DMS53 (cell line): Measurements from ENCODE around the gene CA6.
"Not testable (repeated sequence)": the region's sequence is repeated elsewhere in the genome, so short reads cannot be mapped to it uniquely, and the experiment has no call there.

Experiments
- DNase-seq: peaks from one replicate; lab custom pipeline; 2025; lab: John Stamatoyannopoulos, UW

Gene CA6

DNA sequence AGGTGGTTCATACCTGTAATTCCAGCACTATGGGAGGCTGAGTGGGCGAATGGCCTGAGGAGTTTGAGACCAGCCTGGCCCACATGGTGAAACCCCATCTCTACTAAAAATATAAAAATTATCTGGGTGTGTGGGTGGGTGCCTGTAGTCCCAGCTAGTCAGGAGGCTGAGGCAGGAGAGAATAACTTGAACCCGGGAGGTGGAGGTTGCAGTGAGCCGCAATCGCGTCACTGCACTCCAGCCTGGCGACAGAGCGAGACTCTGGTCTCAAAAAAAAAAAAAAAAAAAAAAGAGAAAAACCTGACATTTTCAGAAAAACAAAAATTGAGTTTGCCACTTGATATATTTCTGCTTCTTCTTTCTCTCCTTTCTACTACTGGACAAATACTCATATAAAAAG, 24.3 kb downstream of the CA6 start:
- DNase-seq, result no peak

- no peak for DNase-seq
Measured at GRCh38 chr1:8970870-8971337, 25.2 kb downstream of the CA6 start.

DNA sequence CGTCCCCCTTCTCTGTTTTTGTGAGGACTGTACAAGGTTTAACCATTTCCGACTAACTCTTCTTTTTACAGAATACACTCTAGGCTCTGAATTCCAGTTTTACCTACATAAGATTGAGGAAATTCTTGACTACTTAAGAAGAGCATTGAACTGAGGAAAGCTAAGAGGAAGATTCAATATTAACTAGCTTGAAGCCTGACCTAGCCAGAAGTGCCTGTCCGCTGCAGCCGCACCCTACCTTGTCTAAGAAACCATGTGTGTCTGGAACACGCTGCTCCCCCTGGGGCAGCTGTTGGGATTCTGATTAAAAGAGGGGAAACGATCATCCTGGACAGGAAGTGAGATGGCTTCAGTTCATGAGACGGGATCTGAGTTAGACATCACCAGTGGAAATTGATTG, 28.9 kb downstream of the CA6 start:
- DNase-seq, result no peak

GRCh38 chr1:8976338-8976737, 30.7 kb downstream of the CA6 start:
- no peak for DNase-seq

DNA sequence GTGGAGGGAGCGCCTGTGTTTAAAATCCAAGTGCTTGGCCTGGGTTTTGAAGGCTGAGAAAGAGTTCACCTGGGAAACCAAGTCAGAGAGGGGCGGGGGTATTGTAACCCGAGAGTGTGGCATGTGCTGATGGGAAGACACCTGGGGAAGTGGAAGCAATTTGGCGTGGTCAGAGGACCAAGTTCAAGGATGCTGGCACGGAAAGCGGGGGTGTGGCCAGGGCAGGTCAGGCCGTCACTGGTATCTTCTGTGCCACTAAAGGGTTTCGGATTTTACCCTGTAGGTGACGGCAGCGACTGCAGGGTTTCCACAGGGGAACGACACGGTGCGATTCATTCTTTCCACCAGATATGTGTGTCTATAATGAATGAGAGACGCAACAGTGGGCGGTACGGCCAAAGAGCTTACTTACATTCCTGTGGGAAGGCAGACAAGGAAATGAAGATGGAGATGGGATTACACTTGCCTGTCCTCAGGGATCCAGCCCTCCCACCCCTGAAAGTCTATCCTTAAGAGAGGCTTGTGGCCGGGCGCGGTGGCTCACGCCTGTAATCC, 31.3 kb downstream of the CA6 start:
- DNase-seq, result no peak

GRCh38 chr1:8980656-8981055, 35.0 kb downstream of the CA6 start:
- DNase-seq, result no peak

- no peak for DNase-seq
Measured at GRCh38 chr1:8981169-8981568, 35.5 kb downstream of the CA6 start.

DNA sequence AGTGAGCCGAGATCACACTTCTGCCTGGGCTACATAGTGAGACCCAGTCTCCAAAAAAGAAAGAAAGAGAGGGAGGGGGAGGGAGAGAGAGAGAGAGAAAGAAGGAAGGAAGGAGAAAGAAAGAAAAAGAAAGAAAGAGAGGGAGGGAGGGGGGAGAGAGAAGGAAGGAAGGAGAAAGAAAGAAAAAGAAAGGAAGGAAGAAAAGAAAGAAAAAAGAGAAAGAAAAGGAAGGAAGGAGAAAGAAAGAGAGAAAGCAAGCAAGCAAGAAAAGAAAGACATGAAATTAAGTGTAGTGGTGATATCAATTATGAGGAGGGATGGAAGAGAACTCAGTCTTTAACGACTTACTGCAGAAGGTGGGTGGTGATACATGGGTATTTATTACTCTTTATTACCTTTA, 38.5 kb downstream of the CA6 start:
- no peak for DNase-seq

DNA sequence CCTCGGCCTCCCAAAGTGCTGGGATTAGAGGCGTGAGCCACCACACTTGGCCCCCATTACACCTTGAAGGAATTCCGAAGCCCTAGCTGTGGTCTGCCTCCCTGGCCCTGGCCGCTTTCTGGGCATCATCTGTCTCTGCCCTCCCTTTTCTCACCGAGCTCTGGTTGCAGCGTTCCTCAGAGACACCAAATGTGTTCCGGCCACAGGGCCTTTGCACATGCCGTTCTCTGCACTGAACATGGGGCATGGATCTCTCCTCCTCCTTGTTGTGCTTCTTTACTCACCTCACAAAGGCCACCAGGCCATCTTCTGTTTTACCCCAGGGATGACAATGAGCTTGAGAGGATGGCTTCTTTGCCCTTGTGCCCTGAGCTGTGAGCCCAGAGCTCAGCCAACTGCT, 39.3 kb downstream of the CA6 start:
- DNase-seq, result no peak

DNA sequence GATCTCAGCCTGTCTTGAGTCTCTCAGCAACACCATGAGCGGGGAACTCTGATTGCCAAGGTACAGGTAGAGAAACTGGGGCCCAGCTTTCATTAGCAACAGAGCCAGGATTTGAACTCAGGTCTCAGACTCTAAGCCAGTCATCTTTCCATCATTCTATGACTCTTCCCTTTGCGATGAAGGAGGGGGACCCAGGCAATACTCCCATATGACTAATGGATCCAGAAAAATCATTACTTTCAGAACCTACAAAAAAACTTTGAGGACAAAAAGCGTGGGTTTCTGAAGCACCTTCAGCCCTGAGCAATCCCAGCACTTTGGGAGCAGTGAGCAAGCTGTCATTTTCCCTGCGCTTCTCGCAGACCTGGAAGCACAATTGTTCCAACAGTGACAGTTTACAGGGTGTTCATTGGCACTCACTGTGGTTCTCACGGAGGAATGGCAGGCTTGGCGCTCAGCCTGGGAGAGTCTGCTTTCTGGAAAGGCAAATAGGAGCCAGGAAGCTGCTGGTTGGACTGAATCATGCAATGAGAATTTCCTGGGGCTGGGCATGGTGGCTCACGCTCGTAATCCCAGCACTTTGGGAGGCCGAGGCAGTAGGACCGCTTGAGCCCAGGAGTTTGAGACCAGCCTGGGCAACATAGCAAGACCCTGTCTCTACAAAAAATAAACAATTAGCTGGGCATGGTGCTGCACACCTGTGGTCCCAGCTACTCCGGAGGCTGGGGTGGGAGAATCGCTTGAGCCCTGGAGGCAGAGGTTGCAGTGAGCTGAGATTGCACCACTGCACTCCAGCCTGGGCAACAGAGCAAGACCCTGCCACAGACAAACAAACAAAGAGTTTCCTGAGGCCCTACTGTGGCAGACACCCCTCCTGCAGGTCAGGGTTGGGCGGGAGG, 40.5 kb downstream of the CA6 start:
- peak; percentile 49 for DNase-seq

- peak; percentile 25 for DNase-seq
Measured at GRCh38 chr1:8986814-8987190, 41.1 kb downstream of the CA6 start.

GRCh38 chr1:8987881-8988617, 42.4 kb downstream of the CA6 start:
- peak; percentile 51 for DNase-seq

DNA sequence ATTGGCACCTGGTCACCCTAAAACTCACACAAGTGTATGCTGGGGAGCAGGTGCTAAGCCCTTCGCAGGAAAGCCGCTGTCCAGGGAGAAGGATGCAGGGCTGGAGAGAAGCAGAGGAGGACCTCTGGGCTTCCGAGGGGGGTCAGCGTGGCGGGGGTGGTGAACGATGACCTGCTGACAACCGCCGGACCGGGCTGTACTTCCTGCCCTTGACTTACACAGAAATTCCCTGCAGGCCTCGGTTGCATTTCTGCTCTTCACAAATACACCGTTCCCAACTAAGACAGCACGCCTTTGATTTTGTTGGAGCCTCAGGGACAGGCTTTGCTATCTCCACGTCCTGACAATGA, 42.9 kb downstream of the CA6 start:
- no peak for DNase-seq

DNA sequence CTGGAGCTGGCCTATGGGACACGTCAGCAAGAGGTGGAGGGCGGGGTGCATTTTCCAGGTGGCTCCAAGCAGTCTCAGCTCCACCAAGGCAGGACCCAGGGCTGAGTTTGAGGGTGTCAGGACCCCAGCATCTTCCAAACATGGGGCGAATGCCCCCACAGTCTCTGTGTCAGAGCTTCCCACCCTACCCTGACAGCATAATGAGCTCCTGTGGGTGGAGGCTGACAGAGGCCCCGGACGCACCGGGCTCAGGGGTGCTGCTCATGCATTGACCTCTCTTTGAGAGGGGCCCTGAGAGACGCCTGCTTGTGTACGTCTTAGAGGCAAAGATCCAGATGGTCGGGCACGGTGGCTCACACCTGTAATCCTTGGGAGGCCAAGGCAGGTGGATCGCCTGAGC, 43.4 kb downstream of the CA6 start:
- no peak for DNase-seq

- DNase-seq, result no peak
Measured at GRCh38 chr1:8989821-8990220, 44.2 kb downstream of the CA6 start.

DNA sequence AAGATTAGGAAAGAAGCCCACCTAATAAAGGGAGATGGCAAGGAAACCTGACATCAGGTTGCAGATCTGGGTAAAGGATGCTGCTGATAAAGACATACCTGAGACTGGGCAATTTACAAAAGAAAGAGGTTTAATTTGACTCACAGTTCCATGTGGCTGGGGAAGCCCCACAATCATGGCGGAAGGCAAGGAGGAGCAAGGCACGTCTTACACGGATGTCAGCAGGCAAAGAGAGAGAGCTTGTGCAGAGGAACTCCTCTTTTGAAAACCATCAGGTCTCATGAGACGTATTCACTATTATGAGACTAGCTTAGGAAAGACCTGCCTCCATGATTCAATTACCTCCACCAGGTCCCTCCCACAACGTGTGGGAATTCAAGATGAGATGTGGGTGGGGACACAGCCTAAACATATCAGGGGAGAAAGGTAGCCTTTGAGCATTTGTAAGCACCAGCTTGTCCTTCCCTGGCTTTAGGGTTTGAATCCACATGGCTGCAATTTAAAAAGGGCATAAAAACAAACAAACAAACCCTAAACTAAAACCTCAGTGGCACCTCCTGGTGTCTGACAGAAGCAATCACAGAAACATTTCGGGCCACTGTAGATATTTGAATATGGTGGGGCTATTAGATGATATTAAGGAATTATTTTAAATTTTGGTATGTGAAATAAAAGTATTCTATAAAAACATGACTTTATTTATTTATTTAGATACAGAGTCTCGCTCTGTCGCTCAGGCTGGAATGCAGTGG, 47.4 kb downstream of the CA6 start:
- DNase-seq, result no peak

DNA sequence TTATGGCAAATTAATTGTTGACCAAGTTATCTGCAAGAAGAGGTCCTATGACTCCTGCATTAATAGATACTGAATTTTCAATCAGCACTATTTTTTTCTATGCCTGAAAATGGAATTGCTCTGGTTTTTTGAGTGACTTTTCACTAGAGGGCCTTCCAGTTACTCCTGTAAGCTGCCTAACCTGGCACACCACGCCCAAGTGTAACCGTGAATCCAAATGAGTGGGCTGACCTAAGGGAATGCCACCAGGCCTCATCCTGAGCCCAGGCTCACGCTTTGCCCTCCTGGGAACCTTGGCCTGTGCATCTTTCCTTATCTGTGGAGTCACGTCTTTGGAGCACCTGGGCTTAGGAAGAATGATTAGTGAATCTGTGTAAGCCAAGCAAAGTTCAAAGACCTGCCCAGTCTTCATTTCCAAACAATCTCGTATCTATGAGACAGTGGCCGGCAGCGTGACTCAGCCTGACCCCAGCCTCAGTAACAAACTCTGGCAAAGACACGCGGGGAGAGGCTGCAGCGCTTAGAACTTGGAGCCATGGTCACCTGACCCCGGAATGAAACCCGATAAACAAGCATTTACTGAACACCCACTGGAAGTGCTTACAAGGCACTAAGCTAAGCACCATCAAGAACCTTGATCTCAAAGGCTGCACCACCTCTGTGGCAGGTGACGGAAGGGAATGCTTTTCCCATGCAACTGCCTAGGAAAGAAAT, 48.5 kb downstream of the CA6 start:
- not testable (repeated sequence) for DNase-seq

DNA sequence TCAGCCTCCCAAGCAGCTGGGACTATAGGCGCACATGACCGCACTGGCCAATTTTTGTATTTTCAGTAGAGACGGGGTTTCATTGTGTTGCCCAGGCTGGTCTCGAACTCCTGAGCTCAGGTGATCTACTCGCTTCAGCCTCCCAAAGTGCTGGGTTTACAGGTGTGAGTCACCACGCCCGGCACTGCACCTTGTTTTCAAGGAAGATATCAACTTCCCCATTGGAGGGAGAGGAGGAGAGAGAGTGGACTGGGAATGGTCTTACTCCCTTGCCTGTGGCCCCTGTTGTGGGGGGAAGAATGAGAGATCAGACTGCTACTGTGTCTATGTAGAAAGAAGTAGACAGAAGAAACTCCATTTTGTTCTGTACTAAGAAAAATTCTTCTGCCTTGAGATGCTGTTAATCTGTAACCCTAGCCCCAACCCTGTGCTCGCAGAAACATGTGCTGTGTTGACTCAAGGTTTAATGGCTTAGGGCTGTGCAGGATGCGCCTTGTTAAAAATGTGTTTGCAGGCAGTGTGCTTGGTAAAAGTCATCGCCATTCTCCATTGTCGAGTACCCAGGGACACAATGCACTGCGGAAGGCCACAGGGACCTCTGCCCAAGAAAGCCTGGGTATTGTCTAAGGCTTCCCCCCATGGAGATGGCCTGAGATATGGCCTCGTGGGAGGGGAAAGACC, 56.0 kb downstream of the CA6 start:
- peak; percentile 85 for DNase-seq

- DNase-seq, result peak; percentile 63
Measured at GRCh38 chr1:9002215-9002560, 56.5 kb downstream of the CA6 start.

GRCh38 chr1:9004031-9004699, 58.5 kb downstream of the CA6 start:
- DNase-seq, result no peak
